ENCODE data around the gene COL6A5. TPM values are rescaled to one million over a fixed set of nuclear protein-coding genes. Genes with fewer than 3 reads are reported as not detected.
A peak's percentile ranks its signal among the peaks of the same experiment; 100 is the strongest.

COL6A5 gene
- total and polyA plus RNA-seq, 10 donors: 0.07 to 0.15 TPM; not detected in 8

GRCh38 chr3:130480736-130481135, 135.3 kb downstream of the COL6A5 start:
- 11 to 29% (median 22%) methylated on average over 4 of the region's 4 CpGs for WGBS, 5 donors
- peak in 6 of 11 experiments; percentile 6 to 25 (median 21) for TF ChIP-seq CTCF (IDR thresholded peaks at IDR 0.05 in 8 of 11, conservative IDR thresholded peaks at IDR 0.05 in 3 of 11)
- no peak for TF ChIP-seq POLR2AphosphoS5 (IDR thresholded peaks at IDR 0.05)
- intact Hi-C loops (cut with DNase I; ENCODE audit: low total_unique reads): no loop called here
- Histone ChIP-seq H3K9me3 (peaks cover 0 to 5% (median 0%) of the 10 kb centered on the region in 8 donors), H3K36me3 (no peaks in the 10 kb centered on the region), H3K27me3 (replicated peaks in 1 of 7) (no peaks in the 10 kb centered on the region), H3K4me1 (no peaks in the 10 kb centered on the region), H3K27ac (no peak overlapping the region), H3K4me3 (no peak overlapping the region)
- no peak for DNase-seq

GRCh38 chr3:130488288-130488687, 142.8 kb downstream of the COL6A5 start:
- DNase-seq: no peak
- Histone ChIP-seq H3K27ac (no peak overlapping the region), H3K4me3 (no peak overlapping the region), H3K36me3 (no peaks in the 10 kb centered on the region), H3K9me3 (no peaks in the 10 kb centered on the region), H3K27me3 (replicated peaks in 1 of 7) (no peaks in the 10 kb centered on the region), H3K4me1 (no peaks in the 10 kb centered on the region)
- intact Hi-C loops (cut with DNase I; ENCODE audit: low total_unique reads): no loop called here
- 79 to 91% (median 85%) methylated on average over 1 of the region's 1 CpG for whole genome bisulfite sequencing, 5 donors
- no peak for TF ChIP-seq POLR2A (IDR thresholded peaks at IDR 0.05)

- Histone ChIP-seq H3K27me3 (replicated peaks in 1 of 7) (no peaks in the 10 kb centered on the region), H3K4me3 (no peak overlapping the region), H3K27ac (no peak overlapping the region), H3K36me3 (no peaks in the 10 kb centered on the region), H3K9me3 (no peaks in the 10 kb centered on the region), H3K4me1 (no peaks in the 10 kb centered on the region)
- intact Hi-C loops (cut with DNase I; ENCODE audit: low total_unique reads): no loop called here
- no peak for DNase-seq
- WGBS, 5 donors: 70 to 78% (median 72%) methylated on average over 2 of the region's 2 CpGs
- no peak for TF ChIP-seq CTCF (IDR thresholded peaks at IDR 0.05 in 8 of 11, conservative IDR thresholded peaks at IDR 0.05 in 3 of 11)
- no peak for TF ChIP-seq POLR2A (IDR thresholded peaks at IDR 0.05)
- TF ChIP-seq POLR2AphosphoS5 (IDR thresholded peaks at IDR 0.05): no peak
Observed at GRCh38 chr3:130488769-130489450, 143.4 kb downstream of the COL6A5 start.

- H3K36me3 ChIP-seq: no peaks in the 10 kb centered on the region
- no peak overlapping the region for H3K27ac ChIP-seq
- H3K27me3 ChIP-seq (replicated peaks in 1 of 7): no peaks in the 10 kb centered on the region
- TF ChIP-seq POLR2AphosphoS5 (IDR thresholded peaks at IDR 0.05) (no peak), POLR2A (IDR thresholded peaks at IDR 0.05) (no peak), CTCF (IDR thresholded peaks at IDR 0.05 in 8 of 11, conservative IDR thresholded peaks at IDR 0.05 in 3 of 11) (no peak)
- no peaks in the 10 kb centered on the region for H3K9me3 ChIP-seq
- intact Hi-C loops (cut with DNase I; ENCODE audit: low total_unique reads): no loop called here
- no peak for DNase-seq
- H3K4me1 ChIP-seq: no peaks in the 10 kb centered on the region
- WGBS, 5 donors: 74 to 93% (median 85%) methylated on average over 1 of the region's 1 CpG
- H3K4me3 ChIP-seq: no peak overlapping the region
Observed at GRCh38 chr3:130490241-130490640, 144.8 kb downstream of the COL6A5 start.

All from spleen (tissue), 11 donors.